Fibroblast of the aortic adventitia (primary cell): ENCODE results near the gene PKP2. TPM values are rescaled to one million over a fixed set of nuclear protein-coding genes. Genes with fewer than 3 reads are reported as not detected.
A peak's percentile ranks its signal among the peaks of the same experiment; 100 is the strongest.
"Not testable (repeated sequence)": the region's sequence is repeated elsewhere in the genome, so short reads cannot be mapped to it uniquely, and the experiment has no call there.

ENCODE experiments used
- DNase-seq: peaks from one replicate; pipeline ENCODE4 v3.0.0-alpha.2; 2010; ENCODE audit warnings: low read depth
- H3K4me3 ChIP-seq: 2 replicates; pipeline ENCODE4 v1.5.1; 2011; ENCODE audit warnings: low read depth, mild to moderate bottlenecking, control low read depth, low read length, moderate library complexity
- total RNA-seq: library from RNA; depleted of rRNA; stranded (reverse); fragments of >200 nt; gene quantifications from 2 replicates; pipeline ENCODE4 v1.2.3, GENCODE V29; 2012; ENCODE audit warnings: low replicate concordance
- TF ChIP-seq, protein P1 (sequence below): IDR thresholded peaks from 2 replicates; pipeline ENCODE4 v1.5.1; 2011; ENCODE audit warnings: mild to moderate bottlenecking, low read length, control low read depth, inconsistent platforms; ENCODE audit not compliant: insufficient read depth

PKP2 gene
- total RNA-seq, 1 donor, result 0.45 TPM

DNA sequence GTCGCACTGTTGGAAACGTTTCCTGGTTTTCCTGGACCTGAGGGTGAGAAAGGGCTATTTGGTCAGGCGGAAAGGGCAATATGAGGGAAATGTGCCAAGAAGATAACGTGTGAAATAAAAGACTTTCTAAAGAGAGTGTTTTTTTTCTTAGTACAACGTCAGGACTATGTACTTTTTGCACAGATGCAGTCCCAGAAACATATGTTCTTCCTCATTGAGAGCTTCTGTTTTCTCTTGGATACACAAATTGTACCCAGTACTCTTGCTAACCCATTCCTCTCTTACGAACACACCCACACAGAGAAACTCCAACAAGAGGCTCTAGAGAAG lies 669 bp upstream of the PKP2 start:
- no peak for DNase-seq
- peak overlapping the region; percentile 28 for H3K4me3 ChIP-seq
- TF ChIP-seq, protein P1, sequence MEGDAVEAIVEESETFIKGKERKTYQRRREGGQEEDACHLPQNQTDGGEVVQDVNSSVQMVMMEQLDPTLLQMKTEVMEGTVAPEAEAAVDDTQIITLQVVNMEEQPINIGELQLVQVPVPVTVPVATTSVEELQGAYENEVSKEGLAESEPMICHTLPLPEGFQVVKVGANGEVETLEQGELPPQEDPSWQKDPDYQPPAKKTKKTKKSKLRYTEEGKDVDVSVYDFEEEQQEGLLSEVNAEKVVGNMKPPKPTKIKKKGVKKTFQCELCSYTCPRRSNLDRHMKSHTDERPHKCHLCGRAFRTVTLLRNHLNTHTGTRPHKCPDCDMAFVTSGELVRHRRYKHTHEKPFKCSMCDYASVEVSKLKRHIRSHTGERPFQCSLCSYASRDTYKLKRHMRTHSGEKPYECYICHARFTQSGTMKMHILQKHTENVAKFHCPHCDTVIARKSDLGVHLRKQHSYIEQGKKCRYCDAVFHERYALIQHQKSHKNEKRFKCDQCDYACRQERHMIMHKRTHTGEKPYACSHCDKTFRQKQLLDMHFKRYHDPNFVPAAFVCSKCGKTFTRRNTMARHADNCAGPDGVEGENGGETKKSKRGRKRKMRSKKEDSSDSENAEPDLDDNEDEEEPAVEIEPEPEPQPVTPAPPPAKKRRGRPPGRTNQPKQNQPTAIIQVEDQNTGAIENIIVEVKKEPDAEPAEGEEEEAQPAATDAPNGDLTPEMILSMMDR, result no peak

DNA sequence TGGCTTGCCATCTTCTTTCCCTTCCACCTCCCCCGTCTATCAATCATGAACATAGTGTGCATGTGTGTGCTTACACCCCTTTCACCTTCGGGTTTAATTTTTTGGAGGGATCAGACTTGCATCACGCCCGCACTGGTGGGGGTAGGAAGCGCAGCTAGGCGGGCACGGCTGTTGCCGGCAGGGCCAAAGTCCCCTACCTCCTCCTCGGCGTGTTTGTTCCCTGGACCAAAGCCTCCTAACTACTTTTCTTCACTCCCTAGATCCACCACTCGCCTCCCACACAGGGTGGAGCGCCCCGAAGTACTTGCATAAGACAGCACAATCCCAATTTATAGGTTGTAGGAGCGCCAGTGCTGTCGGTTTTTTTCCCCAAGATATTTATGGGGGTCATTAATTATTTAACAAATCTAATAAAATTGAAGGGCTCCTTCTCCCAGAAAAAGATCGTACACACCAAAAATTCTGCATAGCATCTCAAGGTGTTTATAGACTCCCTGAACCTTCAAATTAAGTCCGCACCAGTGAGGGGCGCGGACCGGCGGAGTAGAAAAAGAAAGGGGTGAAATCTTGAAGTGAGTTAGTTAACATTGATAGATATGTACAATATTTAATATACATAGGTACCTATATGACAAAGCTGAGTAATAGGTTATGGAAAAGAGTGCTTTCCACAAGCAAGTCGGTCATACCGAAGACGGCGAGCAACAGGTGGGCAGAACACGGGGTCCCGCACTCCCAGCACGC lies 717 bp downstream of the PKP2 start:
- TF ChIP-seq, protein P1, result no peak
- no peak for DNase-seq
- peak overlapping the region; percentile 44 for H3K4me3 ChIP-seq

DNA sequence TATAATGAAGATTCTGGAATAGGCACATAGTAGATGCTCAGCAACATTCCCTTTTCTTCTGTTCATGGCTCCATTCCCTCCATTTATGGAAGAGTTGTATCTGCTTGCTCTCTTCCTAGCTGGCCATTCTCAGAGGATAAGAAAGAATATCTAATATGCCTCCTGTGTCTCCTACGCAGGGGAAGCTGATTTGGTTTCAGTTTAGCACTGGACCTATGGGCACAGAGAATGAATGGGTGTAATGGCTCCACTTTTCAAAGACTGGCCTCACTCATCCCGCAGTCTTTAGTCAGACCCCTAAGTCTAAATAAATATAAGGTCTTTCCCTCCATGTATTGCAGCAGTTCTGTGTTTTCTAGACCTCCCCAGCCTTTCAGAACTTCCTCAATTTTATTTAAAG lies 2.0 kb downstream of the PKP2 start:
- DNase-seq, result no peak
- H3K4me3 ChIP-seq, result no peak overlapping the region
- TF ChIP-seq, protein P1, result no peak

DNA sequence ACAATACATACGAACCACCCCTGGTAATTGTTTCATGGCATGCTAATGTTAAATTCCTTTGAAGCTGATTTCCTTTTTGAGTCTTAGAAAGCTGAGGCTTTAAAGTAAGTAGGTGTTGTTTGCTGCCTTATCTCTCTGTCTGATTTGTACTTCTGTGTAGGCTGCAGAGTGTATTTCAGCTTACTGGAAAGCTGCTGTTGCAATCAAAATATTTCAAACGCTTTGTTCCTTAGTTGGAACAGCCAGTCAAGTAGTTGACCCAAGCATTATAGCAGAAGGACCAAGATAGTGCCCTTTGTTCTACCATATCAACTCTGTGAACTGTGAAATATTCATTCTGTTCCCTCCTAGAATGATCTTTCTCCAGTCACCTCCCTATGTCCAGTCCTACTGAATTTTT lies 3.1 kb downstream of the PKP2 start:
- DNase-seq, result peak; percentile 5

DNA sequence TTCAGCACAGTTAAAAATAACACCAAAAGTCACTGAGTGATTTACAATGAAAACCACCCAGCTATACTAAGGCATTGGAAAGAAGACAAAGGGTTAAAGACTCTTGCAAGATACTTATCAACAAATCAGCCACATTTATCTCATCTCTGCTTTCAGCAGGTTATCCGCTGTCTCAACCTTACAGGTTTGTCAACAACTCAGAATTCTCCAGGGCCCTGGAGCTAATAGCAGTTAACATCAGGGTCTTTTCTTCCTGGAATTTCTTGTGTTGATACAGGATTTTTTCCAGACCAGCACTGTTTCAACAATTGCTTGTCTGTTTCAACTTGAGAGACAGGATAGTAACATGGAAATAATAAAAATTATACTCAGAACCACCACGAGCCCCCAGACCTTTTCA lies 3.5 kb downstream of the PKP2 start:
- no peak overlapping the region for H3K4me3 ChIP-seq
- DNase-seq, result no peak
- TF ChIP-seq, protein P1, result no peak

More for the DNA sequence above, 3.1 kb downstream of the PKP2 start:
- TF ChIP-seq, protein P1, result no peak
- H3K4me3 ChIP-seq, result no peak overlapping the region

DNA sequence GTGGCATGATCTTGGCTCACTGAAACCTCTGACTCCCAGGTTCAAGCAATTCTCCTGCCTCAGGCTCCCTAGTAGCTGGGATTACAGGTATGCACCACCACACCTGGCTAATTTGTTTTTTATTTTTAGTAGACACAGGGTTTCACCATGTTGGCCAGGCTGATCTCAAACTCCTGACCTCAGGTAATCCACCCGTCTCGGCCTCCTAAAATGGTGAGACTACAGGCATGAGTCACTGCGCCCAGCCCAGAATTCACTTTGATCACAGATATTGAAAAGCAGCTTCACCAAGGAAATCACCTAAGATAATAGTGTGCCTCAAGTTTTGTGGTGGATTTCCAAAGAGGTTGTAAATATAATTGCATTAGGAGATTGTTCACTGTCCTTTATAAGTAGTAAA lies 4.2 kb downstream of the PKP2 start:
- not testable (repeated sequence) for DNase-seq, H3K4me3 ChIP-seq

DNA sequence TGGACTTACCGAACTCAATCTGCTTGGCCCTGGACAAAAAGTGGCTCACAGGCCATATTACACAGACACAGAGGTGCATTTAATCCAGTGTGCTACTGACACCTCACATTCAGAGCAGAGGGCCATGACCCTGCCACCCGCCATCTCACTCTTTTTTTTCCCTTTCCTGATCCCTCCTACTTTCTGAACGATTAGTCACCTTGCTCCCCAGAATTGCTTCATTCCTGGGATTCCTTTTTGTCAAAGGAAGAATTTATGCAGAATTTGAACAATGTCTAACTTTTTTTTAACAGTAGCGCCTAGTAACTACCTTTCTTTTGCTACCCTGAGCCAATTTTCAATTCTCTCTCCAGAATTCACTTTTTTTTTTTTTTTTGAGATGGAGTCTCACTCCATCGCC lies 4.6 kb downstream of the PKP2 start:
- DNase-seq, result peak; percentile 7
- TF ChIP-seq, protein P1, result no peak
- no peak overlapping the region for H3K4me3 ChIP-seq
